HG03135 (cell line): ENCODE results near the gene PXMP4.

ENCODE experiments used
- ATAC-seq: cut with Tn5 transposase; IDR thresholded peaks from one replicate; pipeline ENCODE4 v1.9.1; 2021; ENCODE audit warnings: mild to moderate bottlenecking, moderate library complexity; ENCODE audit not compliant: unreplicated experiment

The PXMP4 gene

GRCh38 chr20:33732166-33732970 is 12.3 kb upstream of the PXMP4 start:
- ATAC-seq, result peak; percentile 55

- ATAC-seq, result peak; percentile 76
Measured at GRCh38 chr20:33731693-33732165, 11.6 kb upstream of the PXMP4 start, which contains the start of gene ZNF341. TSS of gene ZNF341 (plus strand) at chr20:33731996. CDS start at chr20:33732022, 26 bp downstream.

- ATAC-seq, result no peak
Measured at GRCh38 chr20:33730946-33731692, 11.0 kb upstream of the PXMP4 start.

- no peak for ATAC-seq
Measured at GRCh38 chr20:33729101-33729500, 9.0 kb upstream of the PXMP4 start.

GRCh38 chr20:33728463-33728862 is 8.4 kb upstream of the PXMP4 start:
- ATAC-seq, result no peak

GRCh38 chr20:33727806-33728205 is 7.7 kb upstream of the PXMP4 start:
- no peak for ATAC-seq

- no peak for ATAC-seq
Measured at GRCh38 chr20:33727115-33727479, 7.0 kb upstream of the PXMP4 start.

GRCh38 chr20:33725607-33726264 is 5.6 kb upstream of the PXMP4 start:
- no peak for ATAC-seq

- ATAC-seq, result no peak
Measured at GRCh38 chr20:33724439-33725094, 4.5 kb upstream of the PXMP4 start.

GRCh38 chr20:33721391-33722140 is 1.5 kb upstream of the PXMP4 start:
- ATAC-seq, result no peak

- ATAC-seq, result no peak
Measured at GRCh38 chr20:33719277-33719988, 677 bp downstream of the PXMP4 start.

GRCh38 chr20:33716498-33716897 is 3.6 kb downstream of the PXMP4 start:
- ATAC-seq, result no peak

- no peak for ATAC-seq
Measured at GRCh38 chr20:33713865-33714367, 6.2 kb downstream of the PXMP4 start.

GRCh38 chr20:33711446-33711738 is 8.7 kb downstream of the PXMP4 start:
- no peak for ATAC-seq

- no peak for ATAC-seq
Measured at GRCh38 chr20:33710681-33711445, 9.2 kb downstream of the PXMP4 start.

- no peak for ATAC-seq
Measured at GRCh38 chr20:33709905-33710541, 10.1 kb downstream of the PXMP4 start.

- no peak for ATAC-seq
Measured at GRCh38 chr20:33709398-33709797, 10.7 kb downstream of the PXMP4 start.

- no peak for ATAC-seq
Measured at GRCh38 chr20:33707668-33708067, 12.4 kb downstream of the PXMP4 start.
